Adipose tissue (tissue), 3 donors: ENCODE data around the gene NUSAP1. TPM values are rescaled to one million over a fixed set of nuclear protein-coding genes. Genes with fewer than 3 reads are reported as not detected.
"Not testable (repeated sequence)": the region's sequence is repeated elsewhere in the genome, so short reads cannot be mapped to it uniquely, and the experiment has no call there.

Source experiments
- H3K27ac ChIP-seq: one replicate; pipeline ENCODE4 v1.5.1; 2013; ENCODE audit warnings: low read depth, low read length
- WGBS, 3 donors: extraction: QIAGEN DNeasy Blood & Tissue Kit; methylation state at CpG; one replicate each; pipeline ENCODE4 v1.1.7; 2013; 5-methylcytosine and 5-hydroxymethylcytosine counted together
- polyA plus RNA-seq, 3 donors: library from polyadenylated mRNA; stranded (reverse); fragments of 200-250 nt; gene quantifications; one replicate each; pipeline ENCODE4 v1.2.3, GENCODE V29; 2013
- donor health status: healthy with polysubstance abuse.
- donor health status: Bipolar disorder and iron deficiency.
- donor health status: healthy.

NUSAP1 gene, protein sequence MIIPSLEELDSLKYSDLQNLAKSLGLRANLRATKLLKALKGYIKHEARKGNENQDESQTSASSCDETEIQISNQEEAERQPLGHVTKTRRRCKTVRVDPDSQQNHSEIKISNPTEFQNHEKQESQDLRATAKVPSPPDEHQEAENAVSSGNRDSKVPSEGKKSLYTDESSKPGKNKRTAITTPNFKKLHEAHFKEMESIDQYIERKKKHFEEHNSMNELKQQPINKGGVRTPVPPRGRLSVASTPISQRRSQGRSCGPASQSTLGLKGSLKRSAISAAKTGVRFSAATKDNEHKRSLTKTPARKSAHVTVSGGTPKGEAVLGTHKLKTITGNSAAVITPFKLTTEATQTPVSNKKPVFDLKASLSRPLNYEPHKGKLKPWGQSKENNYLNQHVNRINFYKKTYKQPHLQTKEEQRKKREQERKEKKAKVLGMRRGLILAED
- polyA plus RNA-seq, result 1 to 10 TPM in 2 of 3 donors, under 1 TPM in 1; 0.95 to 2.0 (median 1.1) TPM

- H3K27ac ChIP-seq, result no peak within 1 kb of the TSS
- WGBS, 3 donors, result 0% methylated on average over 64 of the region's 64 CpGs
Measured at GRCh38 chr15:41332194-41333025, at the start of gene NUSAP1, which contains the start of gene OIP5. Gene NUSAP1, plus strand, starts transcription at chr15:41332881. Its CDS starts 77 bp downstream, at chr15:41332958. Gene OIP5, minus strand, starts transcription at chr15:41332591. Its CDS starts 30 bp downstream, at chr15:41332561.

DNA sequence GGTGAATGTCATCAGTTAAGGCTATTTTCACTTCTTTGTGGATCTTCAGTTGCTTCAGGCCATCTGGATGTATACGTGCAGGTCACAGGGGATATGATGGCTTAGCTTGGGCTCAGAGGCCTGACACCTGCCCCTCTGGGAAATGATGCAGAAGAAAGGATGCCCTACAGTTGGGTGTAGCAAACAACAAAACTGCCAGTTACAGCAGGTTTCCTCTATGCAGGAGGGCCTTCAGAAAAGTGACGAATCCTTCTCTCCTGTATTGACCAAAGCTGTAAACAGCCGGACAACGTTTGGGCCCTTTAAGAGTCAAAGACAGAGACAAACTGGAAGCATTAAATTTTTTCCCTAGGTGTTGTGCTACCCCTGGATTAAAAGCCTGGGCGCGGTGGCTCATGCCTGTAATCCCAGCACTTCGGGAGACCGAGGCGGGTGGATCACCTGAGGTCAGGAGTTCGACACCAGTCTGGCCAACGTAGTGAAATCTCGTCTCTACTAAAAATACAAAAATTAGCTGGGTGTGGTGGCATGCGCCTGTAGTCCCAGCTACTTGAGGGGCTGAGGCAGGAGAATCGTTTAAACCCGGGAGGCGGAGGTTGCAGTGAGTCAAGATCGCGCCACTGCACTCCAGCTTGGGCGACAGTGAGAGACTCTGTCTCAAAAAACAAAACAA, 49.6 kb upstream of the NUSAP1 start:
- WGBS, 3 donors, result 38 to 56% (median 51%) methylated on average over 19 of the region's 19 CpGs

DNA sequence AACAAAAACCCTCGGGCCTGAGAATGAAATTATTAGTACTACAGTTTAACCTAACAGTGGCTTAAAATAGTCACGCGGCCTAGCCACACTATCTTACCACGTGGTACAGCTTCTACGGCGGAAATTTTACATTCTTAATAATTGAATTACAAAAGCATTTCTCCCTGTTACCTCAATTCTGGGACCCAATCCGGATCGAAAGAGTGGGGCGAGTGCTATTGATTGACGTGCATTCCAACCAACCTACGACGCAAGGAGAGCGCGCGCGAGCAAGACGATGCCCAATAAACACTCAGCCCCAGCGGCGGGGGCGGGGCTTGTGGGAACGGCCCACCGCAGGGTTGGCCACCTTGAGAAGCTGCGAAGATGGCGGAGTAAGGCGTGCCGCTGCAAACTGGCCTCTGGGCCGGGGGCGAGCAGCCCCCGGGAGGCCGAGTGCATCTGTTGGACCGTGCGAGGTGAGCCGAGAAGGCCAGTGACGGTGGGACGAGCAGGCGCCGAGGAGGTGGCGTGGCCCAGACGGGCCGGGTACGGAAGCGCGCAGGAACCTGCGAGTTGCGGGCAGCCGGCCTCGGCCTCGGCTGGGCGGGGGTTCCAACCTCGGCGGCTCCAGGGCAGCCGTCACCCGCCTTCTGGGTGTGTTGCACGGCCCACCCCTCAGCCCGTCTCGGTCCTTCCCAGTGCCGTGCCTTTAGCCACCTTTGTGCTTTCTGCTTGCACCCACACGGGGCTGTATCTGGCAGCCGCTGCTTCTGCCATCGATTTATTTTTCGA, 48.8 kb upstream of the NUSAP1 start:
- 0% methylated on average over 58 to 61 of the region's 61 CpGs for WGBS, 3 donors
- H3K27ac ChIP-seq, result no peak overlapping the region

More for the DNA sequence above, 49.6 kb upstream of the NUSAP1 start:
- H3K27ac ChIP-seq, result not testable (repeated sequence)

- no peak overlapping the region for H3K27ac ChIP-seq
Measured at GRCh38 chr15:41284427-41285177, 48.1 kb upstream of the NUSAP1 start.

DNA sequence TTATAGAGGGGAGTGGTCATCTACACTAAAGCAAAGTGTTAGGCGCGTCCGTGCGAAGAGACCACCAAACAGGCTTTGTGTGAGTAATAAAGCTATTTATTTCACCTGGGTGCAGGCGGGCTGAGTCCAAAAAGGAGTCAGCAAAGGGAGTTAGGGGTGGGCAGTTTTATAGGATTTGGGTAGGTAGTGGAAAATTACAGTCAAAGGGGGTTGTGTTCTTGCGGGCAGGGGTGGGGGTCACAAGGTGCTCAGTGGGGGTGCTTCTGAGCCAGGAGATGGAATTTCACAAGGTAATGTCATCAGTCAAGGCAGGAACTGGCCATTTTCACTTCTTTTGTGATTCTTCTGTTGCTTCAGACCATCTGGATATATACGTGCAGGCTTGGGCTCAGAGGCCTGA, 47.4 kb upstream of the NUSAP1 start:
- no peak overlapping the region for H3K27ac ChIP-seq
- 42 to 50% (median 46%) methylated on average over 7 of the region's 7 CpGs for WGBS, 3 donors

More at GRCh38 chr15:41284427-41285177, 48.1 kb upstream of the NUSAP1 start:
- 0 to 1% (median 1%) methylated on average over 20 of the region's 20 CpGs for WGBS, 3 donors

GRCh38 chr15:41286665-41287333, 45.9 kb upstream of the NUSAP1 start:
- no peak overlapping the region for H3K27ac ChIP-seq
- 94 to 96% (median 96%) methylated on average over 6 of the region's 6 CpGs for WGBS, 3 donors

GRCh38 chr15:41288464-41288863, 44.2 kb upstream of the NUSAP1 start:
- H3K27ac ChIP-seq, result no peak overlapping the region
- WGBS, 3 donors, result 79 to 86% (median 83%) methylated on average over 1 of the region's 1 CpG

GRCh38 chr15:41289953-41290352, 42.7 kb upstream of the NUSAP1 start:
- no peak overlapping the region for H3K27ac ChIP-seq
- WGBS, 3 donors, result 47 to 92% (median 90%) methylated on average over 2 of the region's 2 CpGs

DNA sequence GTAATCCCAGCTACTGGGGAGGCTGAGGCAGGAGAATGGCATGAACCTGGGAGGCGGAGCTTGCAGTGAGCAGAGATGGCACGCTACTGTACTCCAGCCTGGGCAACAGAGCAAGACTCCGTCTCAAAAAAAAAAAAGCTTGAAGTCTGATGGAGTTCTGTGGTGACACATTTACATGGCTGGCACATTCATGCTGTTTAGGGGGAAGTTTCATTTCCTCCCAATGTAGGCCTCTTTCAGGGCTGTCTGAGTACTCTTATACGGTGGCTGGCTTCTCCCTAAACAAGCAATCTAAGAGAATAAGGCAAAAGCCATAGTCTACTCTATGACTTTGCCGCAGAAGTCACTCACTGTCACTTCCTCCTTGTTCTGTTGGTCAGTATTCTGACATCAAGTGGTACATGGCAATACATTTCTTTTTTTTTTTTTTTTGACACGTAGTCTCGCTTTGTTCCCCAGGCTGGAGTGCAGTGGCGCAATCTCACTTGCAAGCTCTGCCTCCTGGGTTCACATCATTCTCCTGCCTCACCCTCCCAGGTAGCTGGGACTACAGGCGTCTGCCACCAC, 41.5 kb upstream of the NUSAP1 start:
- WGBS, 3 donors, result 64 to 87% (median 73%) methylated on average over 9 of the region's 9 CpGs
- no peak overlapping the region for H3K27ac ChIP-seq

DNA sequence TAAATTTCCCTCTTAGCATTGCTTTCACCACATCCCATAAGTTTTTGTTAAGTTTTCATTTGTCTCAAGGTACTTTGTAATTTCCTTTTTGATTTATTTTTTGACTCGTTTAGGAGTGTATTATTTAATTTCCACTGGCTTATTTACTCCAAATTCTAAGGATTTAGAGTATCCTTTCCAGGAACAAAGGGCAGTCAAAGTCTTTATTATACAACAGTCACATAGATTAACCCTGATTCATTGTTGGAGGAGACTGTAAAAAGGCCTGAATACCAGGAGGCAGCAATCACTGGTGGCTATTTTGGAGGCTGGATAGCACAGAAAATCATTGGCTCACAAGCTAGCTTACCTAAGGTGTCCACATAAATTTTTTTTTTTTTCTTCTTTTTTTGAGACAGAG, 40.2 kb upstream of the NUSAP1 start:
- H3K27ac ChIP-seq, result no peak overlapping the region
- 50 to 76% (median 52%) methylated on average over 1 of the region's 1 CpG for WGBS, 3 donors

- 96 to 100% (median 99%) methylated on average over 2 of the region's 2 CpGs for WGBS, 3 donors
- not testable (repeated sequence) for H3K27ac ChIP-seq
Measured at GRCh38 chr15:41301139-41301538, 31.5 kb upstream of the NUSAP1 start.

DNA sequence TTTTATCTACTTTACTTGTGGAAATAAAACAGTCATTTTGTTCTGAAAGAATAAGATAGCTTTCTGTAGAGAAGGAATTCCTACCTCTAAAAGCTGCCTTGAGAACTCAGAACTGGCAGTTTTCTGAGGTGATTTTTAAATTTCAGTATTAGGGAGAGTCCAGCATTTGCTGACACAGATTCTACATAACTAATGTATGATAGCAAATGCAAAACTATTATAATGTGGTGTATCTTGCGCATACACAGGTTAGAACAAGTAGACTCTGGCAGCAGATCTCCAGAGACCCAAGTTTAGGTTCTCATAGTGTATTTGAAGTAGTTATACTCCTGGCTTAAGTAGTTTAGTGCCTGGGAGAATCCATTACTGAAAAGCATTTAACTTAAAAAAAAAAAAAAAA, 31.1 kb upstream of the NUSAP1 start:
- WGBS, 3 donors, result 95 to 98% (median 97%) methylated on average over 1 of the region's 1 CpG
- no peak overlapping the region for H3K27ac ChIP-seq

DNA sequence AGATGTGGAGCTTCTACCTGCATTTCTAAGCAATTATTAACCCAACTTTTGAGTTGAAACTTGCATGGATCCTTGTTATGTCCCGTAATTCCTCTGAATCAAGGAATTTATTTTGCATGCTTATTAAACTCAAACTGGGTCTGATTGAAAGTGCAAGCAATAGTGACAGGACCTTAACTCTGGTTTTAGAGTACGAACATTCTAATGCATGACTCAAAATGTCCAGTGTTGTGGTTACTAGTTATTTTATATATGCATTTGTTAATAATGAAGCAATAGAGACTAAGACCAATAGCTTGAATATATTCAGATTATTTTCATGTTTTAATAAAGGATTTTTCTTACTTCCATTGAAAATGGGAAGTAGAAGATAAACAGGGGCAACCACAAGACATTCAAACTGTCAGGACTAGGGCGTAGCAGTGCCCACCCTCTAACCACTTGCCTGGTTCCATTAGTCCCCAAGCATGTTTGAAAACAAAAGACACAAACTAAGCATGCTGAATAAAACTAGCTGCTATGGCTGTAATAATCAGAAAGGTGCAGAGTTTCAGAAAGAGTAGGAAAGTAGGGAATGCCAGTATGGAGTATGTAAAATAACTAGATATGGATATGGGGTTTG, 28.4 kb upstream of the NUSAP1 start:
- 66 to 87% (median 83%) methylated on average over 3 of the region's 3 CpGs for WGBS, 3 donors
- H3K27ac ChIP-seq, result no peak overlapping the region

- no peak overlapping the region for H3K27ac ChIP-seq
- WGBS, 3 donors, result 93 to 94% (median 94%) methylated on average over 5 of the region's 5 CpGs
Measured at GRCh38 chr15:41307679-41308078, 25.0 kb upstream of the NUSAP1 start.

- no peak overlapping the region for H3K27ac ChIP-seq
- WGBS, 3 donors, result 97 to 100% (median 98%) methylated on average over 2 of the region's 2 CpGs
Measured at GRCh38 chr15:41309226-41309905, 23.3 kb upstream of the NUSAP1 start.
